MM.1S (cell line): ENCODE results near the gene FADS3.

Experiments used
- EZH2 ChIP-seq: fragments of 300-600 bp; sonication (generic); optimal IDR thresholded peaks from 2 replicates; pipeline ENCODE3; 2017; ENCODE audit warnings: low read depth, mild to moderate bottlenecking, antibody characterized with exemption, low read length, mixed read lengths
- EZH2phosphoT487 ChIP-seq: fragments of 300-600 bp; sonication (generic); IDR thresholded peaks from 2 replicates; pipeline ENCODE4 v1.6.1; 2018; ENCODE audit warnings: antibody characterized with exemption, low read length
- TF ChIP-seq, protein P1 (sequence below): fragments of 300-600 bp; sonication (generic); IDR thresholded peaks from 2 replicates; pipeline ENCODE4 v1.5.1; 2016; ENCODE audit warnings: antibody characterized with exemption, low read length, mixed read lengths

DNA sequence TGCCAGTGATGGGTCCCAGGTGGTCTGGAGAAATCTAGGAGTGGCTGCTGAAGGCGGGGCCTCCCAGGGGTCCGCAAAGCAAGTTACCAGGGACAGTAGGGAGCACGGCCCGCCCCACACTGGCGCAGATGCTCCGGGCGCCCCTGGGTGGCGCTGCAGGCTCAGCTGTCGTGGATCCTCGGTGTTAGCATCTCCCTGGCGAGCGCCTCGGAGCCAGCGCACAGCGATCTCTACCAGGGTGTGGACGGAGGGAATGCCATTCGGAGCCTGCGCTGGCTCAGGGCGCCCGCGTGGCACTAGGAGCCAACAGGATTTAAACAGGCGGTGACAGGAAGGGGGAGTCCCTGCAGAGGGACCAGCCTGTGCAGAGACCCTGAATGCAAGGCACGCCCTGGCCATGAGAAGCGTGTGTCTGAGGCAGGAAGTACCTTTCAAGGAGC is 20.2 kb downstream of the FADS3 start:
- TF ChIP-seq, protein P1, sequence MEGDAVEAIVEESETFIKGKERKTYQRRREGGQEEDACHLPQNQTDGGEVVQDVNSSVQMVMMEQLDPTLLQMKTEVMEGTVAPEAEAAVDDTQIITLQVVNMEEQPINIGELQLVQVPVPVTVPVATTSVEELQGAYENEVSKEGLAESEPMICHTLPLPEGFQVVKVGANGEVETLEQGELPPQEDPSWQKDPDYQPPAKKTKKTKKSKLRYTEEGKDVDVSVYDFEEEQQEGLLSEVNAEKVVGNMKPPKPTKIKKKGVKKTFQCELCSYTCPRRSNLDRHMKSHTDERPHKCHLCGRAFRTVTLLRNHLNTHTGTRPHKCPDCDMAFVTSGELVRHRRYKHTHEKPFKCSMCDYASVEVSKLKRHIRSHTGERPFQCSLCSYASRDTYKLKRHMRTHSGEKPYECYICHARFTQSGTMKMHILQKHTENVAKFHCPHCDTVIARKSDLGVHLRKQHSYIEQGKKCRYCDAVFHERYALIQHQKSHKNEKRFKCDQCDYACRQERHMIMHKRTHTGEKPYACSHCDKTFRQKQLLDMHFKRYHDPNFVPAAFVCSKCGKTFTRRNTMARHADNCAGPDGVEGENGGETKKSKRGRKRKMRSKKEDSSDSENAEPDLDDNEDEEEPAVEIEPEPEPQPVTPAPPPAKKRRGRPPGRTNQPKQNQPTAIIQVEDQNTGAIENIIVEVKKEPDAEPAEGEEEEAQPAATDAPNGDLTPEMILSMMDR = peak; percentile 73
- TF ChIP-seq EZH2phosphoT487 (no peak), EZH2 (no peak)
